CD4-positive, alpha-beta T cell treated with Interleukin-4 for 1 hour (primary cell): ENCODE results near the gene ACOT9.
A peak's percentile ranks its signal among the peaks of the same experiment; 100 is the strongest.
"Not testable (repeated sequence)": the region's sequence is repeated elsewhere in the genome, so short reads cannot be mapped to it uniquely, and the experiment has no call there.

Experiments
- DNase-seq, 2 donors: peaks; one replicate each; pipeline ENCODE4 v3.0.0-alpha.2; 2020 to 2022

Gene ACOT9

GRCh38 chrX:23692166-23692565 is 50.9 kb downstream of the ACOT9 start:
- DNase-seq = no peak

DNA sequence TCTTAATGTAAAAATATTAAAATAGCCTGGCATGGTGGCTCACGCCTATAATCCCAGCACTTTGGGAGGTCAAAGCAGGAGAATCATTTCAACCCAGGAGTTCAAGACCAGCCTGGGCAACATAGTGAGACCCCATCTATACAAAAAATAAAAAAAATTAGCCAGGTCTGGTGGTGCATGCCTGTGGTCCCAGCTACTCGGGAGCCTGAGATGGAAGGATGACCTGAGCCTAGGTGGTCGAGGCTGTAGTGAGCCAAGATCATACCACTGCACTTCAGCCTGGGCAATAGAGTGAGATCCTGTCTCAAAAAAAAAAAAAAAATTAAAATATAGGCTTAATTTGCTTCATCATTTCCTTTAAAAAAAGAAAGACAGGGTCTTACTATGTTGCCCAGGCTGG is 66.6 kb downstream of the ACOT9 start:
- not testable (repeated sequence) for DNase-seq

DNA sequence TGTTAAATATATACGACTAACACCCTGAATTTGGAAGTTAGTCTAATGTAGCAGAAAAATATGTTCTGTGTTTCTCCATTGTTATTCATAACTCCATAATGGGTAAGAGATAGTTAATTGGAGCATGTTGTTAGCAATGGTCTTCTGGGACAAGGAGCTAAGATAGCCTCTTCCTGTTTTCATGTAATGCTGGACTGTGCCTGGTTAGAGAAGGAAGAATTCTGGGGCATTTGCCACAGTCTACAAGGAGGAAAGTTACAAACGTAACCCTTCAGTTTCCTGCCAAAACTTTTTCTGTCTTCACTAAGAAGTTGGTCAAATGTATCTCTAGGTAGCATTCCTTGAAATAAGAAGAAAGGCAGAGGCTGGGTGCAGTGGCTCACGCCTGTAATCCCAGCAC is 70.0 kb downstream of the ACOT9 start:
- no peak for DNase-seq

GRCh38 chrX:23670528-23670927 is 72.5 kb downstream of the ACOT9 start:
- no peak for DNase-seq

GRCh38 chrX:23668335-23668734 is 74.7 kb downstream of the ACOT9 start:
- DNase-seq = no peak

- peak; percentile 72 to 79 for DNase-seq
Observed at GRCh38 chrX:23667239-23668177, 75.6 kb downstream of the ACOT9 start, which contains the start of gene PRDX4. PRDX4 (plus strand) TSS chrX:23667493; CDS start chrX:23667571, 78 bp downstream.

DNA sequence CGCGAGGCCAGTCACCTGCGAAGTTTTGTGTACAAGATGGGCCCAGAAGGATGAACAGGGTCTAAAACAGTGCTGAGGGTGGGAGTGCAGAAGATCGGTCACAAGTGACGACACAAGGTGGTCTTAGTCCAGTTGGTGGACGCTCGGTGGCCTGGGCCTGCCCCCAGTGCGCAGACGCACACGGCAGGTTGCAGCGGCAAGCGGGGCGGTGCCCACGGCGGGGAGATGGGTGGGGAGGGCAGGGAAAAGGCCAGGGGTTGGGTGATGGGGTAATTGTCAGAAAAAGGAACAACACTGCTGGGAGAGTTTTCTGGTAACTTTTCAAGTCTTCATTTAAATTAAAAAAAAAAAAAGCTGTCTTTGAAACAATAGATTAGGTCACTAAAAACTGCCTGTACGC is 76.8 kb downstream of the ACOT9 start:
- no peak for DNase-seq

GRCh38 chrX:23664496-23664895 is 78.6 kb downstream of the ACOT9 start:
- no peak for DNase-seq

GRCh38 chrX:23662853-23663252 is 80.2 kb downstream of the ACOT9 start:
- no peak for DNase-seq

GRCh38 chrX:23662187-23662586 is 80.9 kb downstream of the ACOT9 start:
- DNase-seq = peak in 1 of 2 donors; percentile 55

DNA sequence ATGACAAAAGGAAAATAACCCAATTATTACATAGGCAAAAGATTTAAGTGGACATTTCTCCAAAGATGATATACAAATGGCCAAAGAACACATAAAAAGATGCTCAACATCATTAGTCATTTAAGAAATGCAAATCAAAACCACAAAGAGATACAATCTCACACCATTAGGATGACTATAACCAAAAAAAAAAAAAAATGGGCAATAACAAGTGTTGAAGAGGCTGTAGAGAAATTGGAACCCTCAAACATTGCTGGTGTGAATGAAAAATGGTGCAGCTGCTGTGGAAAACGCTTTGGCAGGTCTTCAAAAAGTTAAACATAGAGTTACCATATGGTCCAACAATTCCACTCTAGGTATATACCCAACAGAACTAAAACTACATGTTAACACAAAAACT is 81.4 kb downstream of the ACOT9 start:
- no peak for DNase-seq

- DNase-seq = no peak
Observed at GRCh38 chrX:23660766-23661132, 82.3 kb downstream of the ACOT9 start.

DNA sequence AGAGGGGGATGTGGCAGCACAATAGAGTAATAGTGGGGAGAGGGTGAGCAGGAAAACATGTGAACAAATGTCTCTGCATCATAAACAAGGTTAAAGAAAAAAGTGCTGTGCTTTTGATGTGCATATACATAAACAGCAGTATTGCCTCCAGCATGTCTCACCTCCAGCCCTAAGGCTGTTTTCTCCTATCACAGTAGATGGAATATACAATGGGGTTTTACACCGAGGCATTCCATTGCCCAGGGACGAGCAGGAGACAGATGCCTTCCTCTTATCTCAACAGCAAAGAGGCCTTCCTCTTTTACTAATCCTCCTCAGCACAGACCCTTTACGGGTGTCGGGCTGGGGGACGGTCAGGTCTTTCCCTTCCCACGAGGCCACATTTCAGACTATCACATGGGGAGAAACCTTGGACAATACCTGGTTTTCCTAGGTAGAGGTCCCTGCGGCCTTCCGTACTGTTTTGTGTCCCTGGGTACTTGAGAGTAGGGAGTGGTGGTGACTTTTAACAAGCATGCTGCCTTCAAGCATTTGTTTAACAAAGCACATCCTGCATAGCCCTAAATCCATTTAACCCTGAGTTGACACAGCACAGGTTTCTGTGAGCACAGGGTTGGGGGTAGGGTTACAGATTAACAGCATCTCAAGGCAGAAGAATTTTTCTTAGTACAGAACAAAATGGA is 82.9 kb downstream of the ACOT9 start:
- not testable (repeated sequence) for DNase-seq

GRCh38 chrX:23659339-23659738 is 83.7 kb downstream of the ACOT9 start:
- no peak for DNase-seq

DNA sequence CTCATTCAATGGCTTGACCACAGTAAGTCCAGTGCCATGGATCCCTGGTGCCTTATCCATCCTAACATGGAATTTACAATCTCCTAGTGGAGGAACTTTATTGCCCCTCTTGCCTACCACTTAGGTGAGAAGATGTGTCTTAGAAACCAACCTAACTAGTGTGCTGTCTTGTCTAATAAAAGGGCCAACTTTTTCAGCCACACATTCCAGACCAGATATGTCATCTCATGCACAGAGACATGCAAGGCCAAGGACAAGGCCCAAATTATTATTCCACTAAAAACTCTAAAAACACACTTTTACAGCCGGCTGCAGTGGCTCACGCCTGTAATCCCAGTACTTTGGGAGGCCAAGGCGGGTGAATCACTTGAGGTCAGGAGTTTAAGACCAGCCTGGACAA is 86.4 kb downstream of the ACOT9 start:
- no peak for DNase-seq

DNA sequence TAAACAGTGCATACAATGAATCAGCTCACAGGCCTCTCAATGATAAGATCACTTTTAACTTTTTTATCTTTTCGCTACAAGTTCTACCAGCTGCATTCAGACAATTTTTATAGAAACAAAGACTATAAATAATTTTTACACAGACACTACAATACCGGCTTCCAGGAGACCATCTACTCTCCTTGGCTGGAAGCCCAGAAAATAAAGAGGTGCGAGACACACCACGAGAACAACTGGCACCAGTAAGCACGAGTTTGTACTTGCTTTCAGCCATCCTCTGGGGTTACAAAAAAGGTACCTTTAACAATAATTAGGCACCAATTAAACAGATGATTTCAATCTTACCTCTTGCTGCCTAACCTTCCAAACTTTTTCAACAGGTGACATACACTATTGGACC is 87.0 kb downstream of the ACOT9 start:
- no peak for DNase-seq
